ENCODE data around the gene KRT23.

Gene KRT23

DNA sequence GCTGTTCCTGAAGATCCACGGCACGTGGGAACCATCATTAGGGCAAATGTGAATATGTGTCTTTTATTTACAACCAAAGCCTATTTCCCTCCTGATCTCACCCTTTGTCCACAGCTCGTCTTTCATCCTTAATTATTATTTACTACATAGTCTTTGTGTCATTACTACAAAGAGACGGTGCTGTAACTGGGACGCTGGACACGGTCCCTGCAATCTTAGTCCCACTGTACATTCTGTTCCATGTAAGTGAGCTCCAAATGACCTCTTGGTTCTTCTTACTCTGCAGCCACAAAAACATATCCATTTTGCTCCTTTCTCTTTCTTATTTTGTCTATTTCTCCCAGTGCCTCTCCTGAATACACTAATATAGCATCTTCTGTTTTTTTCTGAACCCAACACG, 12.7 kb upstream of the KRT23 start:
- no peak for DNase-seq (ENCODE audit: low read depth, low spot score)
- no peaks in the 10 kb centered on the region for H3K9me3 ChIP-seq (ENCODE audit: control insufficient read depth, insufficient read depth, low read length)
- no peaks in the 10 kb centered on the region for H3K4me1 ChIP-seq (ENCODE audit: control insufficient read depth, insufficient read depth, low read length)
- no peaks in the 10 kb centered on the region for H3K27me3 ChIP-seq (ENCODE audit: control insufficient read depth, insufficient read depth, low read length)
- WGBS (ENCODE audit: insufficient coverage, insufficient read length) = no CpG with 5 or more reads among the region's 7 CpGs
- no peak overlapping the region for H3K4me3 ChIP-seq (ENCODE audit: low read length)
- no peak overlapping the region for H3K27ac ChIP-seq (ENCODE audit: low read length)
- no peaks in the 10 kb centered on the region for H3K36me3 ChIP-seq (ENCODE audit: control insufficient read depth, insufficient read depth, low read length)

DNA sequence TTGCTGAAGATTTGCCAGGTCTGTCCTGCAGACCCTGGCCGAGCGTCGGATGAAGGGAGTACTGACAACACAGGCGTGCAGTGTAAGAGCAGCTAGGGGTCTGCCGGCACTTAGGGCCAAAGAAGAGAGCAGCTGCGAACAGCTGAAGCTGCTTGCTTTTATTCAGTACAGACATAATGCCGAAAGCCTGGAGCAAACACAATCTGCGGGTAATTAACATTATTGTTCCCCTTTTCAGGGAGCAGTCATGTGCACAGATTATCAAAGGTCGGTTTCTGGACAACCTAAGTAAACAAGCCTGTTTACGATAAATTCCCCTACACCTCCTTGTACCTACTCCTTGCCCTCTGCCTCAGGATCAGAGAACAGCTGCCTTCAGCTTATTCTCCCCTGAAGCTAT, 12.0 kb upstream of the KRT23 start:
- no CpG with 5 or more reads among the region's 10 CpGs for WGBS (ENCODE audit: insufficient coverage, insufficient read length)
- no peaks in the 10 kb centered on the region for H3K36me3 ChIP-seq (ENCODE audit: control insufficient read depth, insufficient read depth, low read length)
- no peak overlapping the region for H3K4me3 ChIP-seq (ENCODE audit: low read length)
- H3K27me3 ChIP-seq (ENCODE audit: control insufficient read depth, insufficient read depth, low read length) = no peaks in the 10 kb centered on the region
- no peaks in the 10 kb centered on the region for H3K4me1 ChIP-seq (ENCODE audit: control insufficient read depth, insufficient read depth, low read length)
- no peak for DNase-seq (ENCODE audit: low read depth, low spot score)
- H3K27ac ChIP-seq (ENCODE audit: low read length) = no peak overlapping the region
- H3K9me3 ChIP-seq (ENCODE audit: control insufficient read depth, insufficient read depth, low read length) = no peaks in the 10 kb centered on the region

DNA sequence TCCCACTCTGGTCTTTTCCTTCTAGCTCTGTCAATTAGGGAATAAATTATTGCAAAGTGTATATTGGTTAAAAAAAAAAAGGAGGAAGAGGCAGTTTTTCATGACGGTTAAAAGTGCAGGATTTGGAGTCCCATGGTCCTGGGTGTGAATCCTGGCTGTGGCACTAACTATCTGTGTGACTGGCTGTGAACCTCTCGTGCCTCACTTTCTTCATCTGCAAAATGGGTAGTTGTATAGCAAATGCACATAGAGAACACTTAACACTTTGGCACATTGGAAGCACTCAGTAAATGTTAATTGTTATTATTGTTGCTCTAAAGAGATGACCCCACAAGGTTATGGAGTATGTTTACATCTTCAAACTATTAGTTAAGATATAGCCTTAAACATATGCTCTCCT, 10.5 kb upstream of the KRT23 start:
- DNase-seq (ENCODE audit: low read depth, low spot score) = no peak
- no peaks in the 10 kb centered on the region for H3K27me3 ChIP-seq (ENCODE audit: control insufficient read depth, insufficient read depth, low read length)
- no CpG with 5 or more reads among the region's 2 CpGs for WGBS (ENCODE audit: insufficient coverage, insufficient read length)
- H3K4me3 ChIP-seq (ENCODE audit: low read length) = no peak overlapping the region
- no peaks in the 10 kb centered on the region for H3K36me3 ChIP-seq (ENCODE audit: control insufficient read depth, insufficient read depth, low read length)
- H3K9me3 ChIP-seq (ENCODE audit: control insufficient read depth, insufficient read depth, low read length) = no peaks in the 10 kb centered on the region
- H3K4me1 ChIP-seq (ENCODE audit: control insufficient read depth, insufficient read depth, low read length) = no peaks in the 10 kb centered on the region
- H3K27ac ChIP-seq (ENCODE audit: low read length) = no peak overlapping the region

DNA sequence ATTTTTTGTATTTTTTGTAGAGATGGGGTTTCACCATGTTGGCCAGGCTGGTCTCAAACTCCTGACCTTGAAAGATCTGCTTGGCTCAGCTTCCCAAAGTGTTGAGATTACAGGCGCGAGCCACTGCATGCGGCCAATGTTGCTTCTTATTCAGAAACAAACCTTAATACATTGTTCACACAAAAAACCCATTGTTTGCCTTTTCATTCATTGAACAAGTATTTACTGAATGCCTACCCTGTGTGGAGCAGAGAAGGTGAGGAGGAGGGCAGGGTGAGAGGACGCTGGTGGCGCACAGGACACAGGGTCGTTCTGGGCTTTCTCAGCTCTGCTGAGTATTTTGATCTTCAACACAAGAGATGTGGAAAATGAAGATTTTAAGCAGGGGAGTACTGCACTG, 8.0 kb upstream of the KRT23 start:
- H3K9me3 ChIP-seq (ENCODE audit: control insufficient read depth, insufficient read depth, low read length) = no peaks in the 10 kb centered on the region
- WGBS (ENCODE audit: insufficient coverage, insufficient read length) = no CpG with 5 or more reads among the region's 6 CpGs
- H3K4me1 ChIP-seq (ENCODE audit: control insufficient read depth, insufficient read depth, low read length) = no peaks in the 10 kb centered on the region
- H3K27ac ChIP-seq (ENCODE audit: low read length) = no peak overlapping the region
- H3K27me3 ChIP-seq (ENCODE audit: control insufficient read depth, insufficient read depth, low read length) = no peaks in the 10 kb centered on the region
- no peak overlapping the region for H3K4me3 ChIP-seq (ENCODE audit: low read length)
- DNase-seq (ENCODE audit: low read depth, low spot score) = no peak
- H3K36me3 ChIP-seq (ENCODE audit: control insufficient read depth, insufficient read depth, low read length) = no peaks in the 10 kb centered on the region

DNA sequence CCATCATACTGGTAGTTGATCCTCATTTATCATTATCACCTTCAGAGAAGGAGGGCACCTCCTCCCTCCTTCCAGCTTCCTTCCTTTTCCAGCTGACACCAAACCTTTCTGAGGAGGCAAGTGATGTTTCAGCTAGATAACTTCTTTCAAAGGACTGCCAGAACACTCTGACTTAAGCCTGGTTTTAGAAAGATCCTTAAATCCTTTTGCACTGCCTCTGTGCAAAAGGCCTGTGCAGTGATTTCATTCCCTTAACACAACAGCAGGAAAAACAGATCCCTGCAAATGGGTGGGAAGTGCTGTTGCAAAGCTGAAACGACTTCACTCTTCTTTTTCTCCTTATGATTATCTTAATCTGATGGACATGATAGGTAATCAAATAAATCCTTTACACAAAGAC, 7.1 kb upstream of the KRT23 start:
- no peaks in the 10 kb centered on the region for H3K36me3 ChIP-seq (ENCODE audit: control insufficient read depth, insufficient read depth, low read length)
- H3K4me1 ChIP-seq (ENCODE audit: control insufficient read depth, insufficient read depth, low read length) = no peaks in the 10 kb centered on the region
- no peaks in the 10 kb centered on the region for H3K9me3 ChIP-seq (ENCODE audit: control insufficient read depth, insufficient read depth, low read length)
- DNase-seq (ENCODE audit: low read depth, low spot score) = no peak
- H3K4me3 ChIP-seq (ENCODE audit: low read length) = no peak overlapping the region
- WGBS (ENCODE audit: insufficient coverage, insufficient read length) = no CpG with 5 or more reads among the region's 1 CpG
- H3K27ac ChIP-seq (ENCODE audit: low read length) = no peak overlapping the region
- no peaks in the 10 kb centered on the region for H3K27me3 ChIP-seq (ENCODE audit: control insufficient read depth, insufficient read depth, low read length)

DNA sequence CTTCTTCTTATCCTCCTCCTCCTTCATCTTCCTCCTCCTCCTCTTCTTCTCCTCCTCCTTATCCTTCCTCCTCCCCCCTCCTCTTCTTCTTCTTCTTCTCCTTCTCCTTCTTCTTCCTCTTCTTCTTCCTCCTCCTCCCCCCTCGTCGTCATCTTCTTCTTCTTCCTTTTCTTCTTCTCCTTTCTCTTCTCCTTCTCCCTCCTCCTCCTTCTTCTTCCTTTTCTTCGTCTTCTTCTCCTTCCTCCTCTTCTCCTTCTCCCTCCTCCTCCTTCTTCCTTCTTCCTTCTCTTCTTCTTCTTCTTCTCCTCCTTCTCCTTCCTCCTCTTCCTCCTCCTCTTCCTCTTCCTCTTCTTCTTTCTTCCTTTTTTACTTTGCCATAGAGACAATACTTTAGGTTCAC, 5.1 kb upstream of the KRT23 start:
- no peaks in the 10 kb centered on the region for H3K36me3 ChIP-seq (ENCODE audit: control insufficient read depth, insufficient read depth, low read length)
- no peaks in the 10 kb centered on the region for H3K9me3 ChIP-seq (ENCODE audit: control insufficient read depth, insufficient read depth, low read length)
- H3K4me3 ChIP-seq (ENCODE audit: low read length) = no peak overlapping the region
- 100% methylated on average over 3 of the region's 3 CpGs for WGBS (ENCODE audit: insufficient coverage, insufficient read length)
- H3K27ac ChIP-seq (ENCODE audit: low read length) = no peak overlapping the region
- no peaks in the 10 kb centered on the region for H3K27me3 ChIP-seq (ENCODE audit: control insufficient read depth, insufficient read depth, low read length)
- DNase-seq (ENCODE audit: low read depth, low spot score) = no peak
- no peaks in the 10 kb centered on the region for H3K4me1 ChIP-seq (ENCODE audit: control insufficient read depth, insufficient read depth, low read length)

DNA sequence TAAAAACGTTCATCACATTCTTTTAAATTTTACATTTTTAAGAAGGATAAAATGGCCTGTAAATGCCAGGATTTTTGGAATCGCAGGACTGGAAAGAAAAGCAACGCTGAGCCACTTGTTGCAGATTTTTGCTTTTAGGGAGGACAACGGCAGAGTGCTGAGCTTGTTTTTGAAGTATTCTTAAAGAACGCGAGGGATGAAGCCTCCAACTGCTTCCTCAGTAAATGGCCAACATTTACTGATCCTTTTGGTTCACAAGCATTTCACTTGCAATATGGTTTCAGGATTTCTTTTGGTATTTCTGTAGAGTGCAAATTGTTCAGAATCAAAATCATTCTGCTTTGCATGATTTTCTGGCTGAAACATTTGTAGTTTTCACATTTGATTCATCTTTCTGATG, 2.8 kb upstream of the KRT23 start:
- Histone ChIP-seq H3K4me3 (ENCODE audit: low read length) (no peak overlapping the region), H3K27me3 (ENCODE audit: control insufficient read depth, insufficient read depth, low read length) (no peaks in the 10 kb centered on the region), H3K36me3 (ENCODE audit: control insufficient read depth, insufficient read depth, low read length) (no peaks in the 10 kb centered on the region), H3K4me1 (ENCODE audit: control insufficient read depth, insufficient read depth, low read length) (no peaks in the 10 kb centered on the region), H3K9me3 (ENCODE audit: control insufficient read depth, insufficient read depth, low read length) (no peaks in the 10 kb centered on the region), H3K27ac (ENCODE audit: low read length) (no peak overlapping the region)
- DNase-seq (ENCODE audit: low read depth, low spot score) = no peak
- WGBS (ENCODE audit: insufficient coverage, insufficient read length) = no CpG with 5 or more reads among the region's 6 CpGs

DNA sequence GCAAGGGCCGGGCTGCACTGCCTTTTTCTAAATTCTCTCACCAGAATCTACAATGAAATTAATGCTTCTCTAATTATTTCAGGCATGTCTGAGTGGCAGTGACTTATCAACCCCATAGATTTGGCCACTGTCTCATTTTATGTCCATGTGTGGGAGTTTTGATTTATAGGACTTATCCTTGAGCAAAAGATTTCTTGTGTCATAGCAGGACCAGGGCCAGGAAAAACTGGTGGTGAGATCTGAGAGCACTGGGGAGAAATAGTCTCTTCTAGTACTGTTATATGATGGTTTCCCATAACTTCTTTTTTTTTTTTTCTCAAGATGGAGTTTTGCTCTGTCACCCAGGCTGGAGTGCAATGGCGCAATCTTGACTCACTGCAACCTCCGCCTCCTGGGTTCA, 1.5 kb upstream of the KRT23 start:
- Histone ChIP-seq H3K27me3 (ENCODE audit: control insufficient read depth, insufficient read depth, low read length) (no peaks in the 10 kb centered on the region), H3K4me1 (ENCODE audit: control insufficient read depth, insufficient read depth, low read length) (no peaks in the 10 kb centered on the region), H3K27ac (ENCODE audit: low read length) (no peak overlapping the region), H3K36me3 (ENCODE audit: control insufficient read depth, insufficient read depth, low read length) (no peaks in the 10 kb centered on the region), H3K9me3 (ENCODE audit: control insufficient read depth, insufficient read depth, low read length) (no peaks in the 10 kb centered on the region), H3K4me3 (ENCODE audit: low read length) (no peak overlapping the region)
- DNase-seq (ENCODE audit: low read depth, low spot score) = no peak
- WGBS (ENCODE audit: insufficient coverage, insufficient read length) = no CpG with 5 or more reads among the region's 3 CpGs

DNA sequence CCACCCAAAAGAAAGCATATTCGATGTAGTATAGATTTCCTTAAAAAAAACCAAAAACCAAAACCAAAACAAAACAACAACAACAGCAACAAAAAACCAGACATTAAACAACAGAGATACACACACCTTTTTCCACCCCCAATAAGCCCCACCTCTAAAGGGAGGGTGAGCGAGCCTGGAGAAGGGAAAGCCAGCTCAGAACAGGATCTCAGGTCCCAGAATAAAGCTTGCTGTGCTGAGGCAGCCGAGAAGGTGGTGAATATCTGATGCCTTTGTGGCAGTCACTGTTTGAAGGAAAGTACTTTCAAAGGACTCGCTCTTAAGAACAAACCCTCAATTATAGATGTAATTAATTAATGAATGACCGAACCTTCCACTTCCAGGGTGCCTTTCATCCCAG, 470 bp downstream of the KRT23 start:
- no peak for DNase-seq (ENCODE audit: low read depth, low spot score)
- WGBS (ENCODE audit: insufficient coverage, insufficient read length) = no CpG with 5 or more reads among the region's 5 CpGs
- Histone ChIP-seq H3K27me3 (ENCODE audit: control insufficient read depth, insufficient read depth, low read length) (no peaks in the 10 kb centered on the region), H3K27ac (ENCODE audit: low read length) (no peak overlapping the region), H3K4me1 (ENCODE audit: control insufficient read depth, insufficient read depth, low read length) (no peaks in the 10 kb centered on the region), H3K4me3 (ENCODE audit: low read length) (no peak overlapping the region), H3K36me3 (ENCODE audit: control insufficient read depth, insufficient read depth, low read length) (no peaks in the 10 kb centered on the region), H3K9me3 (ENCODE audit: control insufficient read depth, insufficient read depth, low read length) (no peaks in the 10 kb centered on the region)

DNA sequence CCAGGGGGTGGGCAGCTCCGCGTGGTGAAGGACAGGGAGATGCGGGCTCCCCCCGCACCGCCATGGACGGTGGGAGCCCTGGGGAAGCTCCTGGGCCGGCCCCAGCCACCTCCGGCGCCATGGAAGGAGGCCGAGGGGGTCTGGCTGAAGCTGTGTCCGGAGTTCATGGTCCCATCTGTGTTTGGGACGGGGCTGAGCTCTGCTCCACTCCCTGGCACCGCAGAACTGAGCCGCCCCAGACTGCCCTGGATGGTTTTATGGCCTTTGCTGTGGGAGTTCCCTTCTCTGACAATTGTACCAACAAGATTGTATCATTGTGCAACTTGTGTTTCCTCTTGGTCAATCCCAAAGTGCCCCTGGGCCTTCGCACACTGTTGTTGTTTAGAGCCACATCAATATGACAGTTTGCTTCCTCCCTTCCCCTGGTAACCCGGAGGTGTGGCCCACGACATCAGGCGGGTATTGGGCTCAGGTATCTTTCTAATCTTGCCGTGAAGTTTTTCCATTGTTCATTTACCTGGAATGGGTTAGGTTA, 942 bp downstream of the KRT23 start:
- Histone ChIP-seq H3K27ac (ENCODE audit: low read length) (no peak overlapping the region), H3K4me3 (ENCODE audit: low read length) (no peak overlapping the region)

DNA sequence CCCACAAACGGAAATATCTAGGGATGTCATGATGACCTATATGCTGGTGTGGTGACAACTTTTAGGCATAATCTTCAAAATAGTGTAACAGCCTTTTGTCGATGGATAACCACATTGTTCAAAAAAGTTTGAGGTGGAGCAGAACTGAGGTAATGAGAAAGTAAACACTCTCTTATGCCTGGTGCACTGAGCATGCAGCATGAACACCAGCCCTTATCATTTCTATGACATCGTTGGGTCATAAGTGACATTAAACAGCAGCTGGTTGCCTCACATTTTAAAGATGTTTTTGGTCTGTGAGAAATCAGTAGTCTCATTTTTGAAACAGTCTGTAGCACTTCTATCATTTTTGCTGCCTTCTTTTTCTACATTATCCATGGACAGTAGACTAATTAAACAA, 1.8 kb downstream of the KRT23 start:
- Histone ChIP-seq H3K36me3 (ENCODE audit: control insufficient read depth, insufficient read depth, low read length) (no peaks in the 10 kb centered on the region), H3K4me1 (ENCODE audit: control insufficient read depth, insufficient read depth, low read length) (no peaks in the 10 kb centered on the region), H3K4me3 (ENCODE audit: low read length) (no peak overlapping the region), H3K9me3 (ENCODE audit: control insufficient read depth, insufficient read depth, low read length) (no peaks in the 10 kb centered on the region), H3K27me3 (ENCODE audit: control insufficient read depth, insufficient read depth, low read length) (no peaks in the 10 kb centered on the region), H3K27ac (ENCODE audit: low read length) (no peak overlapping the region)
- WGBS (ENCODE audit: insufficient coverage, insufficient read length) = no CpG with 5 or more reads among the region's 3 CpGs
- no peak for DNase-seq (ENCODE audit: low read depth, low spot score)

More for the DNA sequence above, 942 bp downstream of the KRT23 start:
- H3K27me3 ChIP-seq (ENCODE audit: control insufficient read depth, insufficient read depth, low read length) = no peaks in the 10 kb centered on the region
- no CpG with 5 or more reads among the region's 19 CpGs for WGBS (ENCODE audit: insufficient coverage, insufficient read length)
- no peaks in the 10 kb centered on the region for H3K4me1 ChIP-seq (ENCODE audit: control insufficient read depth, insufficient read depth, low read length)
- DNase-seq (ENCODE audit: low read depth, low spot score) = no peak
- no peaks in the 10 kb centered on the region for H3K36me3 ChIP-seq (ENCODE audit: control insufficient read depth, insufficient read depth, low read length)
- H3K9me3 ChIP-seq (ENCODE audit: control insufficient read depth, insufficient read depth, low read length) = no peaks in the 10 kb centered on the region

Measured in iPS DF 6.9 (cell line).